ENCODE measurements around the gene P2RX2. TPM values are rescaled to one million over a fixed set of nuclear protein-coding genes. Genes with fewer than 3 reads are reported as not detected.

Gene P2RX2
- total RNA-seq, 1 donor from 2014 or later, result not detected

DNA sequence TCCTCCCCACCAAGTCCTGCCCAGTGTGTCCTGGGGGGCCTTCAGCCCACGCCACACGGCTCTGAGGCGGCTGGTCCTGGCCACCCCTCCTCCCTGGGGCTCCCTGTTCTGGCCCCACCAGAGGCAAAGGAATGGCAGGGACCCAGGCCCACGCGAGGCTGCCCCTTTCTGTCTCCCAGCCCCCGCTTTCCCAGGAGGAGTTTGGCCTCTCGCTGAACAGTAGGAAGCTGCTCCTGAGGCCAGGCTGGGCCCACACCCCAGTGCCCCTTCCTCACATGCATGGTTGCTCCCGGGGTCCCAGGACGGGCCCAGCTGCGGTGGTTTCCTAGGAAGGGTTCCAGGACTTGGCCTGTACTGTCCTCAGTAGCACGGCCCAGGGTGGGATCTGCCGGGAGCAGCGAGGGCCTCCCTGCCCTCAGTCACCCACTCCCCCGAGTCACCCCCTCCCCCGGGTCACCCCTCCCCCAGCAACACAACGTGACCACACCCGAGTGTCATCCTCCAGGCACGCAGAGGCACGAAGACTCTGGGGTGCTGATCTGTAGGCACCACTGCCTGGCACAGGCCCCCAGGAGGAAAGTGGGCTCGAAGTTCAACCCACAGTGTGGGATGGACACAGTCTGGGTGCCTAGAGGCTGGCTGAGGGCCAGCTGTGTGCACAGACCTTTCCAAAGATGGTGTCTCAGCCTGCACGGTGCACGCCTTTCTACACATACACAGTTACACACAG is 41.2 kb upstream of the P2RX2 start:
- Histone ChIP-seq H3K36me3 (ENCODE audit: insufficient read depth, low read length) (peaks cover 3% of the 10 kb centered on the region), H4K20me1 (ENCODE audit: insufficient read depth, low read length) (peaks cover 10% of the 10 kb centered on the region), H3K9ac (ENCODE audit: low read length) (no peak overlapping the region), H3K9me3 (ENCODE audit: insufficient read depth, low read depth, low read length) (no peaks in the 10 kb centered on the region), H3K27me3 (ENCODE audit: insufficient read depth, low read length) (no peaks in the 10 kb centered on the region), H2AFZ (ENCODE audit: low read depth, low read length) (no peak overlapping the region), H3K27ac (ENCODE audit: low read depth, low read length) (no peak overlapping the region), H3K4me3 (ENCODE audit: insufficient read depth, low read depth, low read length) (no peak overlapping the region), H3K4me1 (ENCODE audit: insufficient read depth, low read length) (no peaks in the 10 kb centered on the region), H3K79me2 (ENCODE audit: insufficient read depth, low read length) (no peaks in the 10 kb centered on the region), H3K4me2 (ENCODE audit: low read length) (no peak overlapping the region)
- DNase-seq (ENCODE audit: low read depth) (no peak), FAIRE-seq (no peak)
- H3K4me3 Mint-ChIP-seq (ENCODE audit: unreplicated experiment), result no peak overlapping the region
- H3K36me3 Mint-ChIP-seq (ENCODE audit: low read depth, unreplicated experiment), result peaks cover 16% of the 10 kb centered on the region
- H3K9me3 Mint-ChIP-seq (ENCODE audit: unreplicated experiment), result no peaks in the 10 kb centered on the region
- no peaks in the 10 kb centered on the region for H3K4me1 Mint-ChIP-seq (ENCODE audit: low read depth, unreplicated experiment)
- H3K27ac Mint-ChIP-seq (ENCODE audit: unreplicated experiment), result no peak overlapping the region
- peaks cover 11% of the 10 kb centered on the region for H3K27me3 Mint-ChIP-seq (ENCODE audit: low read depth, unreplicated experiment)
- TF ChIP-seq, protein P1, sequence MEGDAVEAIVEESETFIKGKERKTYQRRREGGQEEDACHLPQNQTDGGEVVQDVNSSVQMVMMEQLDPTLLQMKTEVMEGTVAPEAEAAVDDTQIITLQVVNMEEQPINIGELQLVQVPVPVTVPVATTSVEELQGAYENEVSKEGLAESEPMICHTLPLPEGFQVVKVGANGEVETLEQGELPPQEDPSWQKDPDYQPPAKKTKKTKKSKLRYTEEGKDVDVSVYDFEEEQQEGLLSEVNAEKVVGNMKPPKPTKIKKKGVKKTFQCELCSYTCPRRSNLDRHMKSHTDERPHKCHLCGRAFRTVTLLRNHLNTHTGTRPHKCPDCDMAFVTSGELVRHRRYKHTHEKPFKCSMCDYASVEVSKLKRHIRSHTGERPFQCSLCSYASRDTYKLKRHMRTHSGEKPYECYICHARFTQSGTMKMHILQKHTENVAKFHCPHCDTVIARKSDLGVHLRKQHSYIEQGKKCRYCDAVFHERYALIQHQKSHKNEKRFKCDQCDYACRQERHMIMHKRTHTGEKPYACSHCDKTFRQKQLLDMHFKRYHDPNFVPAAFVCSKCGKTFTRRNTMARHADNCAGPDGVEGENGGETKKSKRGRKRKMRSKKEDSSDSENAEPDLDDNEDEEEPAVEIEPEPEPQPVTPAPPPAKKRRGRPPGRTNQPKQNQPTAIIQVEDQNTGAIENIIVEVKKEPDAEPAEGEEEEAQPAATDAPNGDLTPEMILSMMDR (IDR thresholded peaks at IDR 0.05; ENCODE audit: insufficient read depth, low read depth, low read length), result no peak
- TF ChIP-seq EZH2 (IDR thresholded peaks at IDR 0.05; ENCODE audit: insufficient read depth, low read length), result no peak

DNA sequence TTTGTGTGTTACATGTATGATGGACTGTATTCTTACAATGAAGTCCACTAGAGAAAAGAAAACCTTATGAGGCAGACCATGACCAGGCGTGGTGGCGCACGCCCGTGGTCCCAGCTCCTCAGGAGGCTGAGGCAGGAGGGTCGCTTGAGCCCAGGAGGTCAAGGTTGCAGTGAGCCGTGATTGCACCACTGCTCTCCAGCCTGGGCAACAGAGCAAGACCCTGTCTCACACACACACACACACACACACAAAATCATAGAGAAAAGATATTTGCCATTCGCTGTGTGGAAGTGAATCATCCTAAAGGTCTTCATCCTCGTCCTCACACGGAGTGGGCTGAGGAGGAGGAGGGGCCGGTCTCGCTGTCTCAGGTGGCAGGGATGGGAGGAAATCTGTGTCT is 40.5 kb upstream of the P2RX2 start:
- H3K4me3 Mint-ChIP-seq (ENCODE audit: unreplicated experiment), result no peak overlapping the region
- H3K27ac Mint-ChIP-seq (ENCODE audit: unreplicated experiment), result no peak overlapping the region
- H3K4me2 ChIP-seq (ENCODE audit: low read length), result no peak overlapping the region
- H3K9me3 Mint-ChIP-seq (ENCODE audit: unreplicated experiment), result no peaks in the 10 kb centered on the region
- TF ChIP-seq, protein P1 (IDR thresholded peaks at IDR 0.05; ENCODE audit: insufficient read depth, low read depth, low read length), result no peak
- TF ChIP-seq EZH2 (IDR thresholded peaks at IDR 0.05; ENCODE audit: insufficient read depth, low read length), result no peak
- no peaks in the 10 kb centered on the region for H3K27me3 ChIP-seq (ENCODE audit: insufficient read depth, low read length)
- H3K9me3 ChIP-seq (ENCODE audit: insufficient read depth, low read depth, low read length), result no peaks in the 10 kb centered on the region
- H3K4me3 ChIP-seq (ENCODE audit: insufficient read depth, low read depth, low read length), result no peak overlapping the region
- H2AFZ ChIP-seq (ENCODE audit: low read depth, low read length), result no peak overlapping the region
- no peaks in the 10 kb centered on the region for H3K4me1 Mint-ChIP-seq (ENCODE audit: low read depth, unreplicated experiment)
- DNase-seq (ENCODE audit: low read depth), result no peak
- H3K4me1 ChIP-seq (ENCODE audit: insufficient read depth, low read length), result no peaks in the 10 kb centered on the region
- no peak for FAIRE-seq
- H4K20me1 ChIP-seq (ENCODE audit: insufficient read depth, low read length), result peaks cover 10% of the 10 kb centered on the region
- peaks cover 16% of the 10 kb centered on the region for H3K36me3 Mint-ChIP-seq (ENCODE audit: low read depth, unreplicated experiment)
- H3K36me3 ChIP-seq (ENCODE audit: insufficient read depth, low read length), result peaks cover 3% of the 10 kb centered on the region
- peaks cover 11% of the 10 kb centered on the region for H3K27me3 Mint-ChIP-seq (ENCODE audit: low read depth, unreplicated experiment)
- H3K79me2 ChIP-seq (ENCODE audit: insufficient read depth, low read length), result no peaks in the 10 kb centered on the region
- H3K27ac ChIP-seq (ENCODE audit: low read depth, low read length), result no peak overlapping the region
- no peak overlapping the region for H3K9ac ChIP-seq (ENCODE audit: low read length)

DNA sequence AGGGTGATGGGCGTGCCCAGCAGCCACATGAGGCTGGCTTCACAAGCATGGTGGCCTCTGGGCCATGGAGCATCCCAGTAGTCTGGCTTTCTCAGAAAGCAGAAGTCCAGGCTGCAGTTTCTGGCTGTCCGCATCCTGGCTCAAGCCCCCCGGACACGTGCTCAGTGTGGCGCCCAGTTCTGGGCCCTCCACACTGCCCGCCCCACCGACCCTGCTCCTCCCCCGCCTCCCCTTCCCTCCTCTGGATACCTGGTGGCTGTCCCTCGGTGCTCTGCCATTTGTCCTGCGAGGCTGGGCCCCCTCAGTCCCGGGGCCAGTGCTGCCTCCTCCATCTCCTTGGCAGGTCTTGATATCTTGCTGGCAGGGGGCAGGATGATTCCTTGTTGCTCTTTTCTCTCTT is 39.8 kb upstream of the P2RX2 start:
- peaks cover 2% of the 10 kb centered on the region for H3K27me3 ChIP-seq (ENCODE audit: insufficient read depth, low read length)
- no peak overlapping the region for H3K4me3 ChIP-seq (ENCODE audit: insufficient read depth, low read depth, low read length)
- TF ChIP-seq EZH2 (IDR thresholded peaks at IDR 0.05; ENCODE audit: insufficient read depth, low read length), result no peak
- TF ChIP-seq, protein P1 (IDR thresholded peaks at IDR 0.05; ENCODE audit: insufficient read depth, low read depth, low read length), result no peak
- DNase-seq (ENCODE audit: low read depth) (no peak), FAIRE-seq (no peak)
- Mint-ChIP-seq H3K4me3 (ENCODE audit: unreplicated experiment) (no peak overlapping the region), H3K4me1 (ENCODE audit: low read depth, unreplicated experiment) (peaks cover 2% of the 10 kb centered on the region), H3K36me3 (ENCODE audit: low read depth, unreplicated experiment) (peaks cover 18% of the 10 kb centered on the region), H3K9me3 (ENCODE audit: unreplicated experiment) (peaks cover 1% of the 10 kb centered on the region), H3K27ac (ENCODE audit: unreplicated experiment) (no peak overlapping the region), H3K27me3 (ENCODE audit: low read depth, unreplicated experiment) (peaks cover 13% of the 10 kb centered on the region)
- H3K4me1 ChIP-seq (ENCODE audit: insufficient read depth, low read length), result no peaks in the 10 kb centered on the region
- peaks cover 10% of the 10 kb centered on the region for H4K20me1 ChIP-seq (ENCODE audit: insufficient read depth, low read length)
- H3K79me2 ChIP-seq (ENCODE audit: insufficient read depth, low read length), result no peaks in the 10 kb centered on the region
- H3K9ac ChIP-seq (ENCODE audit: low read length), result no peak overlapping the region
- H2AFZ ChIP-seq (ENCODE audit: low read depth, low read length), result no peak overlapping the region
- peaks cover 3% of the 10 kb centered on the region for H3K36me3 ChIP-seq (ENCODE audit: insufficient read depth, low read length)
- no peak overlapping the region for H3K27ac ChIP-seq (ENCODE audit: low read depth, low read length)
- no peak overlapping the region for H3K4me2 ChIP-seq (ENCODE audit: low read length)
- H3K9me3 ChIP-seq (ENCODE audit: insufficient read depth, low read depth, low read length), result no peaks in the 10 kb centered on the region

Measured in astrocyte (in vitro differentiated cells and primary cell).